IPS-20b (cell line): ENCODE data around the gene MAPKAPK3.

ENCODE experiments used
- H3K27ac ChIP-seq: one replicate; pipeline ENCODE4 v1.5.1; 2013; ENCODE audit warnings: low read length
- H3K27me3 ChIP-seq: 2 replicates; pipeline ENCODE4 v1.6.1; 2013; ENCODE audit warnings: mild to moderate bottlenecking, low read length, inconsistent platforms; ENCODE audit not compliant: insufficient read depth
- H3K36me3 ChIP-seq: 2 replicates; pipeline ENCODE4 v1.6.1; 2013; ENCODE audit warnings: low read depth, mild to moderate bottlenecking, inconsistent platforms, low read length, moderate library complexity; ENCODE audit not compliant: insufficient read depth
- H3K4me1 ChIP-seq: 2 replicates; pipeline ENCODE4 v1.6.1; 2013; ENCODE audit warnings: mild to moderate bottlenecking, control low read depth, inconsistent platforms, low read length, moderate library complexity; ENCODE audit not compliant: insufficient read depth
- H3K4me3 ChIP-seq: 2 replicates; pipeline ENCODE4 v1.5.1; 2013; ENCODE audit warnings: mild to moderate bottlenecking, low read length, inconsistent platforms
- H3K9ac ChIP-seq: 2 replicates; pipeline ENCODE4 v1.6.1; 2013; ENCODE audit warnings: low read depth, mild to moderate bottlenecking, inconsistent platforms, low read length, moderate library complexity
- H3K9me3 ChIP-seq: 2 replicates; pipeline ENCODE4 v1.6.1; 2013; ENCODE audit warnings: mild to moderate bottlenecking, low read depth, low read length, inconsistent platforms; ENCODE audit not compliant: insufficient read depth

The MAPKAPK3 gene

GRCh38 chr3:50588759-50589433, 28.1 kb upstream of the MAPKAPK3 start:
- Histone ChIP-seq H3K9me3 (no peaks in the 10 kb centered on the region), H3K36me3 (no peaks in the 10 kb centered on the region), H3K9ac (no peak overlapping the region), H3K4me1 (peaks cover 3% of the 10 kb centered on the region; the same call in 1 of the 2 replicates), H3K27me3 (no peaks in the 10 kb centered on the region), H3K27ac (no peak overlapping the region), H3K4me3 (no peak overlapping the region)

- H3K27me3 ChIP-seq, result no peaks in the 10 kb centered on the region
- H3K4me3 ChIP-seq, result no peak overlapping the region
- H3K4me1 ChIP-seq, result no peaks in the 10 kb centered on the region
- H3K9me3 ChIP-seq, result no peaks in the 10 kb centered on the region
- H3K36me3 ChIP-seq, result no peaks in the 10 kb centered on the region
- no peak overlapping the region for H3K27ac ChIP-seq
- no peak overlapping the region for H3K9ac ChIP-seq
These were observed 25.7 kb upstream of the MAPKAPK3 start for GRCh38 chr3:50591196-50591741.

GRCh38 chr3:50592568-50592967, 24.4 kb upstream of the MAPKAPK3 start:
- Histone ChIP-seq H3K9me3 (no peaks in the 10 kb centered on the region), H3K27me3 (no peaks in the 10 kb centered on the region), H3K4me1 (no peaks in the 10 kb centered on the region), H3K36me3 (no peaks in the 10 kb centered on the region), H3K4me3 (no peak overlapping the region), H3K27ac (no peak overlapping the region), H3K9ac (no peak overlapping the region)

- H3K9me3 ChIP-seq, result no peaks in the 10 kb centered on the region
- no peak overlapping the region for H3K9ac ChIP-seq
- no peaks in the 10 kb centered on the region for H3K27me3 ChIP-seq
- H3K4me3 ChIP-seq, result no peak overlapping the region
- H3K36me3 ChIP-seq, result no peaks in the 10 kb centered on the region
- no peaks in the 10 kb centered on the region for H3K4me1 ChIP-seq
- H3K27ac ChIP-seq, result no peak overlapping the region
These were observed 22.6 kb upstream of the MAPKAPK3 start for GRCh38 chr3:50594253-50594785.

- H3K4me3 ChIP-seq, result no peak overlapping the region
- H3K9me3 ChIP-seq, result no peaks in the 10 kb centered on the region
- no peaks in the 10 kb centered on the region for H3K4me1 ChIP-seq
- no peak overlapping the region for H3K9ac ChIP-seq
- H3K36me3 ChIP-seq, result no peaks in the 10 kb centered on the region
- no peaks in the 10 kb centered on the region for H3K27me3 ChIP-seq
- no peak overlapping the region for H3K27ac ChIP-seq
These were observed 17.7 kb upstream of the MAPKAPK3 start for GRCh38 chr3:50599115-50599715.

GRCh38 chr3:50599716-50600118, 17.2 kb upstream of the MAPKAPK3 start:
- no peak overlapping the region for H3K27ac ChIP-seq
- H3K4me3 ChIP-seq, result no peak overlapping the region
- no peaks in the 10 kb centered on the region for H3K36me3 ChIP-seq
- H3K27me3 ChIP-seq, result no peaks in the 10 kb centered on the region
- H3K9ac ChIP-seq, result no peak overlapping the region
- H3K9me3 ChIP-seq, result no peaks in the 10 kb centered on the region
- no peaks in the 10 kb centered on the region for H3K4me1 ChIP-seq

GRCh38 chr3:50600141-50600753, 16.7 kb upstream of the MAPKAPK3 start:
- H3K9ac ChIP-seq, result no peak overlapping the region
- H3K9me3 ChIP-seq, result no peaks in the 10 kb centered on the region
- no peak overlapping the region for H3K27ac ChIP-seq
- H3K27me3 ChIP-seq, result no peaks in the 10 kb centered on the region
- no peaks in the 10 kb centered on the region for H3K36me3 ChIP-seq
- H3K4me1 ChIP-seq, result no peaks in the 10 kb centered on the region
- H3K4me3 ChIP-seq, result no peak overlapping the region

GRCh38 chr3:50600841-50601591, 15.9 kb upstream of the MAPKAPK3 start:
- H3K27ac ChIP-seq, result no peak overlapping the region
- H3K27me3 ChIP-seq, result no peaks in the 10 kb centered on the region
- H3K9me3 ChIP-seq, result no peaks in the 10 kb centered on the region
- no peaks in the 10 kb centered on the region for H3K4me1 ChIP-seq
- H3K4me3 ChIP-seq, result no peak overlapping the region
- no peaks in the 10 kb centered on the region for H3K36me3 ChIP-seq
- no peak overlapping the region for H3K9ac ChIP-seq

- Histone ChIP-seq H3K9me3 (no peaks in the 10 kb centered on the region), H3K27me3 (no peaks in the 10 kb centered on the region), H3K4me1 (no peaks in the 10 kb centered on the region), H3K27ac (no peak overlapping the region), H3K4me3 (no peak overlapping the region), H3K36me3 (no peaks in the 10 kb centered on the region; the same call in 1 of the 2 replicates), H3K9ac (no peak overlapping the region)
These were observed 14.3 kb upstream of the MAPKAPK3 start for GRCh38 chr3:50602595-50603191.

GRCh38 chr3:50603261-50604109, 13.5 kb upstream of the MAPKAPK3 start:
- Histone ChIP-seq H3K4me3 (no peak overlapping the region), H3K4me1 (no peaks in the 10 kb centered on the region), H3K27ac (no peak overlapping the region), H3K9me3 (no peaks in the 10 kb centered on the region), H3K9ac (no peak overlapping the region), H3K27me3 (no peaks in the 10 kb centered on the region), H3K36me3 (no peaks in the 10 kb centered on the region; the same call in 1 of the 2 replicates)
